NCI-H524 treated with DMSO at 0.1 percent for 48 hours (cell line): ENCODE data around the gene PCBP3.

Experiments
- DNase-seq: peaks from one replicate; lab custom pipeline; 2025; lab: John Stamatoyannopoulos, UW

PCBP3 gene

GRCh38 chr21:45753445-45753844 lies 109.9 kb downstream of the PCBP3 start:
- no peak for DNase-seq

GRCh38 chr21:45756029-45756428 lies 112.5 kb downstream of the PCBP3 start:
- DNase-seq, result no peak

- no peak for DNase-seq
These were observed 113.1 kb downstream of the PCBP3 start for GRCh38 chr21:45756669-45757068.

- no peak for DNase-seq
These were observed 118.2 kb downstream of the PCBP3 start for GRCh38 chr21:45761704-45762103.

GRCh38 chr21:45763074-45763473 lies 119.5 kb downstream of the PCBP3 start:
- no peak for DNase-seq

GRCh38 chr21:45763506-45763905 lies 120.0 kb downstream of the PCBP3 start:
- DNase-seq, result no peak

GRCh38 chr21:45764792-45765191 lies 121.3 kb downstream of the PCBP3 start:
- no peak for DNase-seq

- no peak for DNase-seq
These were observed 121.8 kb downstream of the PCBP3 start for GRCh38 chr21:45765375-45765774.

GRCh38 chr21:45766055-45766454 lies 122.5 kb downstream of the PCBP3 start:
- DNase-seq, result no peak

GRCh38 chr21:45766501-45766900 lies 123.0 kb downstream of the PCBP3 start:
- no peak for DNase-seq

- no peak for DNase-seq
These were observed 123.8 kb downstream of the PCBP3 start for GRCh38 chr21:45767071-45768006.

GRCh38 chr21:45768011-45768739 lies 124.7 kb downstream of the PCBP3 start:
- no peak for DNase-seq

GRCh38 chr21:45768740-45769048 lies 125.2 kb downstream of the PCBP3 start:
- DNase-seq, result no peak

GRCh38 chr21:45769294-45769693 lies 125.8 kb downstream of the PCBP3 start:
- DNase-seq, result no peak

- no peak for DNase-seq
These were observed 126.4 kb downstream of the PCBP3 start for GRCh38 chr21:45769896-45770295.

- no peak for DNase-seq
These were observed 128.7 kb downstream of the PCBP3 start for GRCh38 chr21:45772180-45772579.

- no peak for DNase-seq
These were observed 130.8 kb downstream of the PCBP3 start for GRCh38 chr21:45774291-45774690.

GRCh38 chr21:45776971-45777370 lies 133.4 kb downstream of the PCBP3 start:
- DNase-seq, result no peak

GRCh38 chr21:45778686-45779085 lies 135.2 kb downstream of the PCBP3 start:
- DNase-seq, result no peak

- no peak for DNase-seq
These were observed 135.7 kb downstream of the PCBP3 start for GRCh38 chr21:45779226-45779625.

- DNase-seq, result no peak
These were observed 137.1 kb downstream of the PCBP3 start for GRCh38 chr21:45780647-45781046.

- DNase-seq, result no peak
These were observed 138.2 kb downstream of the PCBP3 start for GRCh38 chr21:45781741-45782140.

GRCh38 chr21:45786660-45787059 lies 143.1 kb downstream of the PCBP3 start:
- DNase-seq, result no peak
